DOHH2 (cell line): Measurements from ENCODE around the gene CRLF1.

Experiments used
- H3F3A ChIP-seq: fragments of 200-600 bp; sonication (generic), shearing (Covaris generic); 2 replicates; pipeline ENCODE4 v1.6.0; 2016; ENCODE audit warnings: antibody characterized with exemption, mild to moderate bottlenecking; ENCODE audit not compliant: control insufficient read depth, insufficient read depth
- H3K27ac ChIP-seq: fragments of 200-600 bp; sonication (generic); 2 replicates; pipeline ENCODE4 v1.5.1; 2014; ENCODE audit warnings: low read depth, mild to moderate bottlenecking, low read length, moderate library complexity
- H3K27me3 ChIP-seq: fragments of 200-600 bp; sonication (generic); 2 replicates; pipeline ENCODE4 v1.6.1; 2014; ENCODE audit warnings: mild to moderate bottlenecking, low read length, mixed read lengths; ENCODE audit not compliant: control insufficient read depth
- H3K36me3 ChIP-seq: fragments of 200-600 bp; sonication (generic); 2 replicates; pipeline ENCODE4 v1.6.1; 2014; ENCODE audit warnings: mild to moderate bottlenecking, low read length, moderate library complexity, mixed read lengths; ENCODE audit not compliant: control insufficient read depth
- H3K4me1 ChIP-seq: fragments of 200-600 bp; sonication (generic); 2 replicates; pipeline ENCODE4 v1.6.1; 2014; ENCODE audit warnings: mild to moderate bottlenecking, low read length, mixed read lengths; ENCODE audit not compliant: control insufficient read depth
- H3K4me2 ChIP-seq: fragments of 200-600 bp; sonication (generic); 2 replicates; pipeline ENCODE4 v1.6.0; 2014; ENCODE audit warnings: mild to moderate bottlenecking, low read length, moderate library complexity
- H3K4me3 ChIP-seq: fragments of 200-600 bp; sonication (generic); 2 replicates; pipeline ENCODE4 v1.5.1; 2014; ENCODE audit warnings: mild to moderate bottlenecking, low read length, mixed read lengths
- H3K79me2 ChIP-seq: fragments of 200-600 bp; sonication (generic); 2 replicates; pipeline ENCODE4 v1.6.1; 2014; ENCODE audit warnings: mild to moderate bottlenecking, low read length, mixed read lengths; ENCODE audit not compliant: control insufficient read depth
- H3K9me2 ChIP-seq: fragments of 200-600 bp; sonication (generic); replicated peaks from 2 replicates; pipeline ENCODE4 v1.6.1; 2014; ENCODE audit warnings: mild to moderate bottlenecking, low read length, mixed read lengths; ENCODE audit not compliant: control insufficient read depth
- H3K9me3 ChIP-seq: fragments of 200-600 bp; sonication (generic); 2 replicates; pipeline ENCODE4 v1.6.1; 2014; ENCODE audit warnings: antibody characterized with exemption, low read length, mixed read lengths; ENCODE audit not compliant: control insufficient read depth, insufficient read depth
- H4K20me1 ChIP-seq: fragments of 200-600 bp; sonication (generic); 2 replicates; pipeline ENCODE4 v1.6.0; 2014; ENCODE audit warnings: low read depth, mild to moderate bottlenecking, antibody characterized with exemption, low read length, moderate library complexity; ENCODE audit not compliant: control insufficient read depth, insufficient read depth
- CTCF ChIP-seq: fragments of 200-600 bp; sonication (generic); IDR thresholded peaks from one replicate; pipeline ENCODE4 v1.5.1; 2014; ENCODE audit warnings: antibody characterized with exemption, mild to moderate bottlenecking, low read depth, low read length; ENCODE audit not compliant: poor library complexity, severe bottlenecking
- EZH2phosphoT487 ChIP-seq: fragments of 200-600 bp; sonication (generic); IDR thresholded peaks from 2 replicates; pipeline ENCODE4 v1.6.1; 2017; ENCODE audit warnings: borderline replicate concordance, mild to moderate bottlenecking, antibody characterized with exemption, low read length, moderate library complexity, mixed read lengths

The CRLF1 gene

GRCh38 chr19:18588611-18589379 is 17.8 kb downstream of the CRLF1 start, which contains the start of gene REX1BD:
REX1BD (plus strand) TSS chr19:18588798; CDS start chr19:18588802, 4 bp downstream.
- H3K4me3 ChIP-seq = peak within 1 kb of the TSS; percentile 91
- H3K9me3 ChIP-seq = no peaks in the 10 kb centered on the region
- H3F3A ChIP-seq = peaks cover 19% of the 10 kb centered on the region
- peaks cover 22% of the 10 kb centered on the region for H3K36me3 ChIP-seq
- no peaks in the 10 kb centered on the region for H4K20me1 ChIP-seq
- H3K9me2 ChIP-seq = no peaks in the 10 kb centered on the region
- no peaks in the 10 kb centered on the region for H3K27me3 ChIP-seq
- H3K27ac ChIP-seq = peak within 1 kb of the TSS; percentile 86
- H3K79me2 ChIP-seq = peaks cover 18% of the 10 kb centered on the region
- peak; percentile 89 for TF ChIP-seq CTCF
- TF ChIP-seq EZH2phosphoT487 = no peak
- H3K4me2 ChIP-seq = peak within 1 kb of the TSS; percentile 99
- H3K4me1 ChIP-seq = peaks cover 61% of the 10 kb centered on the region

GRCh38 chr19:18587962-18588610 is 18.5 kb downstream of the CRLF1 start:
- H3F3A ChIP-seq = peaks cover 19% of the 10 kb centered on the region
- H3K4me3 ChIP-seq = peak overlapping the region; percentile 91
- peaks cover 18% of the 10 kb centered on the region for H3K79me2 ChIP-seq
- H3K4me1 ChIP-seq = peaks cover 54% of the 10 kb centered on the region
- no peaks in the 10 kb centered on the region for H4K20me1 ChIP-seq
- TF ChIP-seq CTCF = no peak
- TF ChIP-seq EZH2phosphoT487 = no peak
- H3K27me3 ChIP-seq = no peaks in the 10 kb centered on the region
- no peaks in the 10 kb centered on the region for H3K9me2 ChIP-seq
- no peaks in the 10 kb centered on the region for H3K9me3 ChIP-seq
- peak overlapping the region; percentile 99 for H3K4me2 ChIP-seq
- peaks cover 22% of the 10 kb centered on the region for H3K36me3 ChIP-seq
- H3K27ac ChIP-seq = peak overlapping the region; percentile 86

GRCh38 chr19:18587561-18587960 is 19.0 kb downstream of the CRLF1 start:
- Histone ChIP-seq H3K36me3 (peaks cover 22% of the 10 kb centered on the region), H3K9me3 (no peaks in the 10 kb centered on the region), H3K4me2 (peak overlapping the region; percentile 99), H3K9me2 (no peaks in the 10 kb centered on the region), H3K27me3 (no peaks in the 10 kb centered on the region), H3K4me3 (peak overlapping the region; percentile 91), H3F3A (peaks cover 16% of the 10 kb centered on the region), H3K27ac (peak overlapping the region; percentile 86), H3K79me2 (peaks cover 18% of the 10 kb centered on the region), H3K4me1 (peaks cover 51% of the 10 kb centered on the region), H4K20me1 (no peaks in the 10 kb centered on the region)
- no peak for TF ChIP-seq CTCF
